ENCODE measurements around the gene KDM4C.

- no peak for TF ChIP-seq EP300 (IDR thresholded peaks at IDR 0.05; ENCODE audit: borderline replicate concordance)
- no peak for TF ChIP-seq ZBTB7A (IDR thresholded peaks at IDR 0.05; ENCODE audit: low read depth)
- no peak for TF ChIP-seq YY1 (IDR thresholded peaks at IDR 0.05; ENCODE audit: low read depth)
- TF ChIP-seq TAF1 (IDR thresholded peaks at IDR 0.05; ENCODE audit: low read depth), result no peak
- no peak for TF ChIP-seq NFIC (IDR thresholded peaks at IDR 0.05)
- TF ChIP-seq MAX (IDR thresholded peaks at IDR 0.05), result no peak
- TF ChIP-seq REST (IDR thresholded peaks at IDR 0.05; ENCODE audit: low read depth), result no peak
- no peak for TF ChIP-seq CREB1 (IDR thresholded peaks at IDR 0.05; ENCODE audit: low read depth)
- no peak for TF ChIP-seq CEBPB (IDR thresholded peaks at IDR 0.05)
- TF ChIP-seq TEAD4 (IDR thresholded peaks at IDR 0.05), result no peak
- no peak for TF ChIP-seq TCF12 (IDR thresholded peaks at IDR 0.05; ENCODE audit: low read depth)
- no peak for TF ChIP-seq RAD21 (IDR thresholded peaks at IDR 0.05; ENCODE audit: low read depth)
Measured at GRCh38 chr9:6973089-6973488, 215.3 kb downstream of the KDM4C start.
